ENCODE results near the gene PGM5. TPM values are rescaled to one million over a fixed set of nuclear protein-coding genes. Genes with fewer than 3 reads are reported as not detected.

PGM5 gene
- polyA plus RNA-seq, 6 donors from 2014 or later, result not detected

- H3K4me3 Mint-ChIP-seq, result no peak overlapping the region
Observed at GRCh38 chr9:68470634-68471033, 114.2 kb downstream of the PGM5 start.

DNA sequence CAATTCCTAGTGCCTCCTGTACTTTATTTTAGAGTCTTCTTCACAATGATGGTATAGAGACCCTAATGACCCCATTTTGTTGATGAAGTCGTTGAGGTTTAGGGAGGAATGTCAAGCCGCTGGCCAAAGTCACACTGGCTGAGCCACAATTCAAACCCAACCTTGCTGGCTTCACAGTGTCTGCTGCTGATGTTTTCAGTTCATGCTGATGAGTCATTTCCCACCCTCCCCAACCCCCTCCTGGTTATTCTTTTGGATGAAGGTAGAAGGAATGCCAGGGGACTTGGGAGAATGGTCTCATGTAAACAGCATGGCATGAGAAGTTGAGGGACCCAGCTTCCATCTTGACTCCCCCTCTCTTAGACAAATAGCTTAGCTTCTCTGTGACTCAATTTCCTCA, 115.7 kb downstream of the PGM5 start:
- no peak overlapping the region for H3K27ac Mint-ChIP-seq
- H3K9me3 Mint-ChIP-seq, result peaks cover 0 to 2% (median 0%) of the 10 kb centered on the region in 7 donors
- H3K36me3 Mint-ChIP-seq, result no peaks in the 10 kb centered on the region
- peaks cover 0 to 7% (median 0%) of the 10 kb centered on the region in 3 donors for H3K4me1 Mint-ChIP-seq
- H3K4me3 Mint-ChIP-seq, result no peak overlapping the region
- DNase-seq, result no peak
- peaks cover 16 to 20% (median 20%) of the 10 kb centered on the region in 3 donors for H3K27me3 Mint-ChIP-seq
- no peak for ATAC-seq (ENCODE audit: low read depth in 2 of 2)

More at GRCh38 chr9:68470634-68471033, 114.2 kb downstream of the PGM5 start:
- DNase-seq, result no peak
- no peak for ATAC-seq (ENCODE audit: low read depth in 2 of 2)
- Mint-ChIP-seq H3K36me3 (no peaks in the 10 kb centered on the region), H3K27me3 (peaks cover 12 to 21% (median 12%) of the 10 kb centered on the region in 3 donors), H3K9me3 (peaks cover 0 to 2% (median 0%) of the 10 kb centered on the region in 7 donors), H3K4me1 (peaks cover 0 to 7% (median 0%) of the 10 kb centered on the region in 3 donors), H3K27ac (no peak overlapping the region)

GRCh38 chr9:68473790-68474189, 117.4 kb downstream of the PGM5 start:
- Mint-ChIP-seq H3K36me3 (no peaks in the 10 kb centered on the region), H3K4me3 (no peak overlapping the region), H3K27ac (no peak overlapping the region), H3K9me3 (peaks cover 0 to 3% (median 0%) of the 10 kb centered on the region in 7 donors), H3K4me1 (peaks cover 0 to 7% (median 0%) of the 10 kb centered on the region in 3 donors), H3K27me3 (peaks cover 21 to 31% (median 29%) of the 10 kb centered on the region in 3 donors)
- DNase-seq (no peak), ATAC-seq (ENCODE audit: low read depth in 2 of 2) (peak; percentile 28 to 68)

GRCh38 chr9:68476422-68476821, 120.0 kb downstream of the PGM5 start:
- no peaks in the 10 kb centered on the region for H3K36me3 Mint-ChIP-seq
- no peak for ATAC-seq (ENCODE audit: low read depth in 2 of 2)
- no peak overlapping the region for H3K27ac Mint-ChIP-seq
- no peak for DNase-seq
- peaks cover 0 to 7% (median 0%) of the 10 kb centered on the region in 3 donors for H3K4me1 Mint-ChIP-seq
- peaks cover 0 to 4% (median 0%) of the 10 kb centered on the region in 7 donors for H3K9me3 Mint-ChIP-seq
- peaks cover 17 to 23% (median 20%) of the 10 kb centered on the region in 3 donors for H3K27me3 Mint-ChIP-seq
- no peak overlapping the region for H3K4me3 Mint-ChIP-seq

GRCh38 chr9:68476847-68477246, 120.4 kb downstream of the PGM5 start:
- ATAC-seq (ENCODE audit: low read depth in 2 of 2) (no peak), DNase-seq (no peak)
- peaks cover 17 to 23% (median 20%) of the 10 kb centered on the region in 3 donors for H3K27me3 Mint-ChIP-seq
- peaks cover 0 to 7% (median 0%) of the 10 kb centered on the region in 3 donors for H3K4me1 Mint-ChIP-seq
- H3K9me3 Mint-ChIP-seq, result peaks cover 0 to 4% (median 0%) of the 10 kb centered on the region in 7 donors
- H3K27ac Mint-ChIP-seq, result no peak overlapping the region
- no peaks in the 10 kb centered on the region for H3K36me3 Mint-ChIP-seq
- H3K4me3 Mint-ChIP-seq, result no peak overlapping the region

- DNase-seq, result no peak
- Mint-ChIP-seq H3K4me3 (no peak overlapping the region), H3K27me3 (peaks cover 32 to 51% (median 37%) of the 10 kb centered on the region in 3 donors), H3K27ac (no peak overlapping the region), H3K9me3 (peaks cover 0 to 9% (median 7%) of the 10 kb centered on the region in 7 donors), H3K4me1 (no peaks in the 10 kb centered on the region), H3K36me3 (peaks cover 0 to 8% of the 10 kb centered on the region in 2 donors)
- no peak for ATAC-seq (ENCODE audit: low read depth in 2 of 2)
Observed at GRCh38 chr9:68480807-68481206, 124.4 kb downstream of the PGM5 start.

DNA sequence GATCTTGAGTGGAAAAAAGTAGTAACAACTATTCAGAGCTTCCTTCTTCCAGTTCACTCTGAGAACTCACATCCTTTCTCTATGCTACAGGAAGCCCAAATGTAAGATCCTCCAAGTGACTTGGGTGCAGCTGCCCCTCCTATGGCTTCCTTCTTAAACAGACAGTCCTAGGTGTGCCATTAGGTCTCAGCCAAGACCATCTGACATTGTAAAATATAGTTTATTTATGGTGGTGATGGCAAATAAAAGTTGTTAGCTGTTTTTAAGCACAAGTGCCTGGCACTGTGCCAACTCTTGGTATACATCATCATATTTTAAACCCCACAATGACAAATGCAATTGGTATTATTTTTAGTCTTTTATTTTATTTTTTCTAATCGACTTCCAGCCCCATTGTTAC, 126.1 kb downstream of the PGM5 start:
- peaks cover 5 to 20% (median 12%) of the 10 kb centered on the region in 7 donors for H3K9me3 Mint-ChIP-seq
- H3K27ac Mint-ChIP-seq, result no peak overlapping the region
- ATAC-seq (ENCODE audit: low read depth in 2 of 2) (no peak), DNase-seq (no peak)
- H3K4me1 Mint-ChIP-seq, result no peaks in the 10 kb centered on the region
- H3K27me3 Mint-ChIP-seq, result peaks cover 20 to 44% (median 36%) of the 10 kb centered on the region in 3 donors
- H3K36me3 Mint-ChIP-seq, result peaks cover 5 to 15% of the 10 kb centered on the region in 2 donors
- no peak overlapping the region for H3K4me3 Mint-ChIP-seq

DNA sequence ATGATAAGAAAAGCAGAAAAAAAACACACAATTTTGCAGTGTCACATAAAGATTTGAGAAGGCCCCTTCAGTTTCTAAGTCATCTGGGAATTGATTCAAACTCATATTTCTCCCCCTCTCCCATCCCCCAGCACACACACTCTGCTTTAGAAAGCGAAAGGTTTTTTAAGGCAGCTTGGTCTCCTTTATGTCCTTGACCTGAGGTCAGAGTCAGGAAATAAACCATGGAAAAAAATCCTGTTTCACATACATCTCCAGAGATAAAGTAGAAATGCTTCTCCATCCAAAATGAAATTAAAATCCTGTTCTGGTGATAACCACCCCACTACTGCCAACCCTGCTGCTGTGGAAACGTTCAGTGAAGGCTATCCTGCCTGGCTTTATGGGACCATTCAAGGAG, 131.7 kb downstream of the PGM5 start:
- peaks cover 5 to 15% of the 10 kb centered on the region in 2 donors for H3K36me3 Mint-ChIP-seq
- ATAC-seq (ENCODE audit: low read depth in 2 of 2), result no peak

GRCh38 chr9:68489646-68490045, 133.2 kb downstream of the PGM5 start:
- DNase-seq (no peak), ATAC-seq (ENCODE audit: low read depth in 2 of 2) (no peak)
- Mint-ChIP-seq H3K27me3 (peaks cover 24 to 70% (median 69%) of the 10 kb centered on the region in 3 donors), H3K36me3 (peaks cover 5 to 15% of the 10 kb centered on the region in 2 donors), H3K27ac (no peak overlapping the region), H3K4me3 (no peak overlapping the region), H3K4me1 (peaks cover 0 to 4% (median 0%) of the 10 kb centered on the region in 3 donors), H3K9me3 (peaks cover 5 to 26% (median 15%) of the 10 kb centered on the region in 7 donors)

More for the DNA sequence above, 131.7 kb downstream of the PGM5 start:
- H3K27me3 Mint-ChIP-seq, result peaks cover 24 to 66% (median 63%) of the 10 kb centered on the region in 3 donors
- H3K4me1 Mint-ChIP-seq, result peaks cover 0 to 4% (median 0%) of the 10 kb centered on the region in 3 donors
- H3K27ac Mint-ChIP-seq, result peak overlapping the region in 1 of 6 donors; percentile 64
- no peak for DNase-seq
- peaks cover 5 to 26% (median 15%) of the 10 kb centered on the region in 7 donors for H3K9me3 Mint-ChIP-seq
- no peak overlapping the region for H3K4me3 Mint-ChIP-seq

- H3K9me3 Mint-ChIP-seq, result peaks cover 0 to 6% (median 0%) of the 10 kb centered on the region in 7 donors
- H3K27ac Mint-ChIP-seq, result no peak overlapping the region
- no peaks in the 10 kb centered on the region for H3K36me3 Mint-ChIP-seq
- DNase-seq (no peak), ATAC-seq (ENCODE audit: low read depth in 2 of 2) (no peak)
- peaks cover 0 to 4% (median 0%) of the 10 kb centered on the region in 3 donors for H3K4me1 Mint-ChIP-seq
- no peak overlapping the region for H3K4me3 Mint-ChIP-seq
- H3K27me3 Mint-ChIP-seq, result peaks cover 26 to 64% (median 56%) of the 10 kb centered on the region in 3 donors
Observed at GRCh38 chr9:68492806-68493205, 136.4 kb downstream of the PGM5 start.

- Mint-ChIP-seq H3K27me3 (peaks cover 27 to 63% (median 56%) of the 10 kb centered on the region in 3 donors), H3K4me3 (no peak overlapping the region), H3K27ac (no peak overlapping the region), H3K9me3 (peaks cover 0 to 2% (median 0%) of the 10 kb centered on the region in 7 donors), H3K36me3 (no peaks in the 10 kb centered on the region), H3K4me1 (peaks cover 0 to under 1% (median 0%) of the 10 kb centered on the region in 3 donors)
- DNase-seq, result no peak
- no peak for ATAC-seq (ENCODE audit: low read depth in 2 of 2)
Observed at GRCh38 chr9:68493541-68493940, 137.1 kb downstream of the PGM5 start.

DNA sequence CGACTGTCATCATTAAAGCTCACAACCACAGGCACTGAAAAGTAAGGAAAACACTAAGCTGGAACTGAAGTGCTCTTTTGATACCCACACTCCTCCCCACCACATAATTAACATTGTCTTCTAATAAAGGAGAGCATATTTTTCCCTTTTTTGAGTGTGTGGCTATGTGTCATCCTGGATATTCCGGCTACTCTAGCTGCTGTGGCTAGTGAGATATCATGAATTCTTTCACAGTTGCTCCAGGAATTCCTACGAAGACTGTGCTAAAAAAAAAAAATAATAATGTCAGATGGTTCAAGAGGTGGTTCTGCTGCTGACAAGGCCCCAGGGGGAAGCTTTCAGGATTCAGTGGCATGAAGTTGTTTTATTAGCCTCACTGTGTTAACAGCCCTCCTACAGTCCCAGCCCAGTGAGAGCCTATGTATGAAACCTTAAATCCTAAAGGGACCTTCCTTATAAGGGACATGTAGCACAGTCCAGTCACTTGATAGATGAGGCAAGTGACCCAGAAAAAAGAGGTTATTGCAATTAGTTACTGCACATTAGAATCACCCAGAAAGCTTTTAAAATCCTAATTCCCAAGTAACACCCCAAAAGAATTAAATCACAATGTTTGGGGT, 137.7 kb downstream of the PGM5 start:
- Mint-ChIP-seq H3K4me3 (no peak overlapping the region), H3K36me3 (no peaks in the 10 kb centered on the region), H3K9me3 (no peaks in the 10 kb centered on the region), H3K4me1 (no peaks in the 10 kb centered on the region), H3K27me3 (peaks cover 23 to 58% (median 54%) of the 10 kb centered on the region in 3 donors), H3K27ac (no peak overlapping the region)
- DNase-seq (no peak), ATAC-seq (ENCODE audit: low read depth in 2 of 2) (no peak)

- Mint-ChIP-seq H3K4me3 (no peak overlapping the region), H3K9me3 (no peaks in the 10 kb centered on the region), H3K4me1 (no peaks in the 10 kb centered on the region), H3K27me3 (peaks cover 22 to 53% (median 49%) of the 10 kb centered on the region in 3 donors), H3K27ac (no peak overlapping the region), H3K36me3 (no peaks in the 10 kb centered on the region)
- DNase-seq, result no peak
- no peak for ATAC-seq (ENCODE audit: low read depth in 2 of 2)
Observed at GRCh38 chr9:68495247-68495646, 138.8 kb downstream of the PGM5 start.

GRCh38 chr9:68496356-68496755, 139.9 kb downstream of the PGM5 start:
- no peak overlapping the region for H3K27ac Mint-ChIP-seq
- H3K4me3 Mint-ChIP-seq, result no peak overlapping the region
- peaks cover 18 to 45% (median 41%) of the 10 kb centered on the region in 3 donors for H3K27me3 Mint-ChIP-seq

More at GRCh38 chr9:68496356-68496755, 139.9 kb downstream of the PGM5 start:
- DNase-seq, result no peak
- H3K9me3 Mint-ChIP-seq, result no peaks in the 10 kb centered on the region
- no peak for ATAC-seq (ENCODE audit: low read depth in 2 of 2)
- no peaks in the 10 kb centered on the region for H3K36me3 Mint-ChIP-seq
- H3K4me1 Mint-ChIP-seq, result no peaks in the 10 kb centered on the region
